Upper lobe of left lung (tissue), 4 donors: ENCODE results near the gene P4HA3.

Experiments used
- EP300 ChIP-seq, 4 donors: sonication (generic); formaldehyde crosslinking; IDR thresholded peaks; one replicate each; pipeline ENCODE4 v1.5.1; 2017; ENCODE audit warnings: antibody characterized with exemption in 4 of 4, control low read depth in 2 of 4
- POLR2A ChIP-seq, 4 donors: fragments of 450-650 bp; IDR thresholded peaks; one replicate each; pipeline ENCODE4 v1.5.1; 2016 to 2017; ENCODE audit warnings: antibody characterized with exemption in 4 of 4, mild to moderate bottlenecking in 2 of 4
- TF ChIP-seq, protein P1 (sequence below), 6 experiments: fragments of 450-650 bp in 4 of 6; fragments of 200-600 bp in 2 of 6; sonication (generic) in 2 of 6; IDR thresholded peaks; one replicate each; pipeline ENCODE4 v1.5.1; 2016 to 2019; ENCODE audit warnings: antibody characterized with exemption in 6 of 6

DNA sequence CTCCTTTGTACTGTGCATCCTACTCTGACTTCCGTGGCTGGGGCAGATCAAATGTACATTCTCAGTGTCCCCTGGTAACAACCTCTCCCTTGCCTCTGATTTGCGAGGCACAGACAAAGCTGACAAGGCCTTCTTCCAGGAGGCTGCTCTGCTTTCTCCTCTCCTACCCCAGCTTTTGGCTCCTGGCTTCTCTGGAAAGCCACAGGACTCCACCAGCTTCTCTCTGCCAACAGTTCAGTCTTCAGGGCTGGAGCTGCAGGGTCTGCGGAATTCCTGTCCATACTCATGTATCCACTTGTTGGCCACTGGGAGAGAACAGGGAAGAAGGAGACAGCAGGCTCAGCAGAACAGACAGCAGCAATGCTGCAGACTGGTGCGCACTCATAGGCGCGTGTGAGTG lies 44.4 kb downstream of the P4HA3 start:
- TF ChIP-seq, protein P1, sequence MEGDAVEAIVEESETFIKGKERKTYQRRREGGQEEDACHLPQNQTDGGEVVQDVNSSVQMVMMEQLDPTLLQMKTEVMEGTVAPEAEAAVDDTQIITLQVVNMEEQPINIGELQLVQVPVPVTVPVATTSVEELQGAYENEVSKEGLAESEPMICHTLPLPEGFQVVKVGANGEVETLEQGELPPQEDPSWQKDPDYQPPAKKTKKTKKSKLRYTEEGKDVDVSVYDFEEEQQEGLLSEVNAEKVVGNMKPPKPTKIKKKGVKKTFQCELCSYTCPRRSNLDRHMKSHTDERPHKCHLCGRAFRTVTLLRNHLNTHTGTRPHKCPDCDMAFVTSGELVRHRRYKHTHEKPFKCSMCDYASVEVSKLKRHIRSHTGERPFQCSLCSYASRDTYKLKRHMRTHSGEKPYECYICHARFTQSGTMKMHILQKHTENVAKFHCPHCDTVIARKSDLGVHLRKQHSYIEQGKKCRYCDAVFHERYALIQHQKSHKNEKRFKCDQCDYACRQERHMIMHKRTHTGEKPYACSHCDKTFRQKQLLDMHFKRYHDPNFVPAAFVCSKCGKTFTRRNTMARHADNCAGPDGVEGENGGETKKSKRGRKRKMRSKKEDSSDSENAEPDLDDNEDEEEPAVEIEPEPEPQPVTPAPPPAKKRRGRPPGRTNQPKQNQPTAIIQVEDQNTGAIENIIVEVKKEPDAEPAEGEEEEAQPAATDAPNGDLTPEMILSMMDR (IDR thresholded peaks at IDR 0.05), result no peak
- no peak for TF ChIP-seq POLR2A (IDR thresholded peaks at IDR 0.05)
- no peak for TF ChIP-seq EP300 (IDR thresholded peaks at IDR 0.05)
